GM12873 (cell line): Measurements from ENCODE around the gene MAGI2.

Source experiments
- CTCF ChIP-seq: IDR thresholded peaks from 2 replicates; pipeline ENCODE4 v1.5.1; 2012; ENCODE audit warnings: low read depth, mild to moderate bottlenecking, moderate library complexity, low read length, control low read depth; ENCODE audit not compliant: insufficient read depth; ENCODE audit errors: missing control alignments

The MAGI2 gene

GRCh38 chr7:78115876-78116275 lies 1337.6 kb downstream of the MAGI2 start:
- no peak for TF ChIP-seq CTCF

GRCh38 chr7:78114993-78115392 lies 1338.5 kb downstream of the MAGI2 start:
- TF ChIP-seq CTCF = no peak

GRCh38 chr7:78112488-78112887 lies 1341.0 kb downstream of the MAGI2 start:
- TF ChIP-seq CTCF = no peak

- no peak for TF ChIP-seq CTCF
Observed at GRCh38 chr7:78111386-78111785, 1342.1 kb downstream of the MAGI2 start.

GRCh38 chr7:78103475-78103874 lies 1350.0 kb downstream of the MAGI2 start:
- TF ChIP-seq CTCF = no peak

- TF ChIP-seq CTCF = no peak
Observed at GRCh38 chr7:78101076-78101475, 1352.4 kb downstream of the MAGI2 start.

- TF ChIP-seq CTCF = no peak
Observed at GRCh38 chr7:78099715-78100394, 1353.6 kb downstream of the MAGI2 start.

- no peak for TF ChIP-seq CTCF
Observed at GRCh38 chr7:78095549-78095948, 1357.9 kb downstream of the MAGI2 start.
